ENCODE measurements around the gene CIB4.
A peak's percentile ranks its signal among the peaks of the same experiment; 100 is the strongest.

Gene CIB4

GRCh38 chr2:26631401-26632170 lies 9.6 kb downstream of the CIB4 start:
- no peak for DNase-seq (ENCODE audit: low read depth in 2 of 2)
- H3K4me3 ChIP-seq (replicated peaks in 1 of 2; ENCODE audit: low read depth in 2 of 2, low read length in 2 of 2): no peak overlapping the region
- TF ChIP-seq CTCF (IDR thresholded peaks at IDR 0.05; ENCODE audit: low read depth, low read length): no peak

GRCh38 chr2:26630669-26631360 lies 10.4 kb downstream of the CIB4 start:
- no peak overlapping the region for H3K4me3 ChIP-seq (replicated peaks in 1 of 2; ENCODE audit: low read depth in 2 of 2, low read length in 2 of 2)
- no peak for TF ChIP-seq CTCF (IDR thresholded peaks at IDR 0.05; ENCODE audit: low read depth, low read length)
- peak in 1 of 2 donors; percentile 42 for DNase-seq (ENCODE audit: low read depth in 2 of 2)

GRCh38 chr2:26630235-26630634 lies 10.9 kb downstream of the CIB4 start:
- TF ChIP-seq CTCF (IDR thresholded peaks at IDR 0.05; ENCODE audit: low read depth, low read length): no peak
- H3K4me3 ChIP-seq (replicated peaks in 1 of 2; ENCODE audit: low read depth in 2 of 2, low read length in 2 of 2): no peak overlapping the region
- no peak for DNase-seq (ENCODE audit: low read depth in 2 of 2)

GRCh38 chr2:26629751-26630150 lies 11.4 kb downstream of the CIB4 start:
- TF ChIP-seq CTCF (IDR thresholded peaks at IDR 0.05; ENCODE audit: low read depth, low read length): no peak
- no peak overlapping the region for H3K4me3 ChIP-seq (replicated peaks in 1 of 2; ENCODE audit: low read depth in 2 of 2, low read length in 2 of 2)
- no peak for DNase-seq (ENCODE audit: low read depth in 2 of 2)

GRCh38 chr2:26629346-26629630 lies 11.9 kb downstream of the CIB4 start:
- TF ChIP-seq CTCF (IDR thresholded peaks at IDR 0.05; ENCODE audit: low read depth, low read length): no peak
- DNase-seq (ENCODE audit: low read depth in 2 of 2): no peak

GRCh38 chr2:26628561-26629345 lies 12.4 kb downstream of the CIB4 start:
- DNase-seq (ENCODE audit: low read depth in 2 of 2): no peak
- no peak for TF ChIP-seq CTCF (IDR thresholded peaks at IDR 0.05; ENCODE audit: low read depth, low read length)
- H3K4me3 ChIP-seq (replicated peaks in 1 of 2; ENCODE audit: low read depth in 2 of 2, low read length in 2 of 2): no peak overlapping the region

More at GRCh38 chr2:26629346-26629630, 11.9 kb downstream of the CIB4 start:
- no peak overlapping the region for H3K4me3 ChIP-seq (replicated peaks in 1 of 2; ENCODE audit: low read depth in 2 of 2, low read length in 2 of 2)
